Testis (tissue), 2 donors: Measurements from ENCODE around the gene CCDC73.

Experiments
- POLR2A ChIP-seq: fragments of 450-650 bp; IDR thresholded peaks from one replicate; pipeline ENCODE4 v1.6.1; 2017; ENCODE audit warnings: antibody characterized with exemption, mild to moderate bottlenecking, moderate library complexity
- TF ChIP-seq, protein P1 (sequence below), 3 experiments: fragments of 450-650 bp in 2 of 3; fragments of 200-600 bp in 1 of 3; sonication (generic) in 1 of 3; IDR thresholded peaks; one replicate each; pipeline ENCODE4 v1.5.1; 2016 to 2019; ENCODE audit warnings: antibody characterized with exemption in 3 of 3, mild to moderate bottlenecking in 2 of 3, moderate library complexity in 1 of 3

GRCh38 chr11:32786811-32787210 lies 7.7 kb downstream of the CCDC73 start:
- no peak for TF ChIP-seq POLR2A
- TF ChIP-seq, protein P1, sequence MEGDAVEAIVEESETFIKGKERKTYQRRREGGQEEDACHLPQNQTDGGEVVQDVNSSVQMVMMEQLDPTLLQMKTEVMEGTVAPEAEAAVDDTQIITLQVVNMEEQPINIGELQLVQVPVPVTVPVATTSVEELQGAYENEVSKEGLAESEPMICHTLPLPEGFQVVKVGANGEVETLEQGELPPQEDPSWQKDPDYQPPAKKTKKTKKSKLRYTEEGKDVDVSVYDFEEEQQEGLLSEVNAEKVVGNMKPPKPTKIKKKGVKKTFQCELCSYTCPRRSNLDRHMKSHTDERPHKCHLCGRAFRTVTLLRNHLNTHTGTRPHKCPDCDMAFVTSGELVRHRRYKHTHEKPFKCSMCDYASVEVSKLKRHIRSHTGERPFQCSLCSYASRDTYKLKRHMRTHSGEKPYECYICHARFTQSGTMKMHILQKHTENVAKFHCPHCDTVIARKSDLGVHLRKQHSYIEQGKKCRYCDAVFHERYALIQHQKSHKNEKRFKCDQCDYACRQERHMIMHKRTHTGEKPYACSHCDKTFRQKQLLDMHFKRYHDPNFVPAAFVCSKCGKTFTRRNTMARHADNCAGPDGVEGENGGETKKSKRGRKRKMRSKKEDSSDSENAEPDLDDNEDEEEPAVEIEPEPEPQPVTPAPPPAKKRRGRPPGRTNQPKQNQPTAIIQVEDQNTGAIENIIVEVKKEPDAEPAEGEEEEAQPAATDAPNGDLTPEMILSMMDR (IDR thresholded peaks at IDR 0.05) = no peak
